Upper lobe of left lung (tissue), 4 donors: Measurements from ENCODE around the gene SPOP.

ENCODE experiments used
- CTCF ChIP-seq, 6 experiments: fragments of 450-650 bp in 4 of 6; fragments of 200-600 bp in 2 of 6; sonication (generic) in 2 of 6; IDR thresholded peaks; one replicate each; pipeline ENCODE4 v1.5.1; 2016 to 2019; ENCODE audit warnings: antibody characterized with exemption in 6 of 6
- POLR2AphosphoS5 ChIP-seq, 2 donors: sonication (generic); formaldehyde crosslinking; IDR thresholded peaks; one replicate each; pipeline ENCODE4 v1.5.1; 2017; ENCODE audit warnings: antibody characterized with exemption in 2 of 2

GRCh38 chr17:49588726-49589576, 88.9 kb downstream of the SPOP start:
- TF ChIP-seq POLR2AphosphoS5 (IDR thresholded peaks at IDR 0.05) (no peak), CTCF (IDR thresholded peaks at IDR 0.05) (no peak)
